NCI-H1930 (cell line): ENCODE measurements around the gene RNF121.
"Not testable (repeated sequence)": the region's sequence is repeated elsewhere in the genome, so short reads cannot be mapped to it uniquely, and the experiment has no call there.

ENCODE experiments used
- DNase-seq, 2 experiments: peaks; one replicate each; lab custom pipeline; 2025; lab: John Stamatoyannopoulos, UW

The RNF121 gene

DNA sequence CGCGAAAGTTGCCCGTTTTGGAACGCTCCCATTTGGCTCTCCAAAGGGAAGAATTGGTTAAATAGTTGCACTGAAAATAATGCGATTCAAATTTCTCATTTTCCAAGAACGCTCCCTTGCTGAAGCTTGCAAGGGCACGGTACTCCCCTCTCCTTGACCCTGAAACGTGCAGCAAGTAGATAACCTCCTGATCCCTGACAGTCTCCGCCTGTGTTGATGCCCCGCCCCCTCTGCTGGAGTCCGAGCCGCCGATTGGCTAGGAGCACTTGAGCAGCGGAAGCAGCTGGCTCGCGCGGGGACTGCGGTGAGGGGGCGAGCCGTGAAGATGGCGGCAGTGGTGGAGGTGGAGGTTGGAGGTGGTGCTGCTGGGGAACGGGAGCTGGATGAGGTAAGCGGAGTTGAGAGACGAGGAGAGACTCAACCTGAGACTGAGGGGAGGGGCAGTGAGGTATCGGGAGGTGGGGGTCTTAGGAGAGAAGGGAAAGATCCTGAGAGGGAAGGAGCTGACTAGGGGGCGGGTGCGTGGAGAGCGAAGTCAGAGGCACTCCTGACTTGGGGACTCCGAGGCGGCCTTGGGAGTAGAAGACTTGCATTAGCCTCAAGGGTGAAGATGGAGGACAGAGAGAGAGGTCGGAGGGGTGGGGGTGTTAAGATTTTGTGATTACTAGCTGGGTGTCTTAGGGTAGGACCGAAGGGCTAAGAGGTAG lies at the start of gene RNF121:
TSS of gene RNF121 (plus strand) at position 310 of the 707 bp plus-strand sequence. CDS start at position 326, 16 bp downstream.
- DNase-seq = peak; percentile 91 to 92

DNA sequence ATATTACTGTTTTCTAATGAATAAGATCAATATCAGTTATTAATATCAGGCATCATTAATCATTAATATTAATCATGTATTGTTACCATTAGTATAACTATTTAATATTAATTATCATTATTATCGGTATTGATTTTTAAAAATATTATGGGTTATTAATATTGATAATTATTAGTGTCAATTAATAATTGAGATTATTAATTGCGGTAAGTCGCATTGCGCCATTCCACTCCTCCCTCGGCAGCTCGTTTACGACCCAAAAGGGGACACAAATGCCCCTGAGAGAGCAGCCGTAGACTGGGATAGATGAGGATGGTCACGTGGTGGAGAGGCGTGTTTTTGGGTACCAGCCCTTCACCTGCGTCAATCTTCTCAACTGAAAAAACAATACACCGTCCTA lies 43.0 kb upstream of the RNF121 start:
- DNase-seq = not testable (repeated sequence)

DNA sequence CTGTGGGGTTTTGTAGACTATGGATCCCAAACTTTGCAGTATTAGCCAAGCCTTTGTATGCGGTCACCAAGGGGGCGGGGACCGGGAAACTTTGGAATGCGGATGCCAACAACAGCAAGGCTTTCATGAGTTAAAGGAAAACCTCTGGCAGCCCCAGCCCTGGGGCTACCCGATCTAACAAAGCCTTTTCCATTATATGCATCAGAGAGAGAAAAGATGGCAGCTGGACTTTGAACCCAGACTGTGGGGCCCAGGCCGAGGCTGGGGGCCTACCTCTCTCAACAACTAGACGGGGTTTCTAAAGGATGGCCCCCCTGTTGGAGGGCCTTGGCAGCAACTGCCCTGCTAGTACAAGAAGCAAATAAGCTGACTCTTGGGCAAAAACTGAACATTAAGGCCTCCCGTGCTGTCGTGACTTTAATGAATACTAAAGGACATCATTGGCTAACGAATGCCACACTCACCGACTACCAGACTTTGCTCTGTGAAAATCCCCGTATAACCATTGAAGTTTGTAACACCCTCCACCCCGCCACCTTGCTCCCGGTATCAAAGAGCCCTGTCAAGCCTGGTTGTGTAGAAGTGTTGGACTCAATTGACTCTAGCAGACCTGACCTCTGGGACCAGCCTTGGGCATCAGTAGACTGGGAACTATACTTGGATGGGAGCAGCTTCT lies 40.4 kb upstream of the RNF121 start:
- not testable (repeated sequence) for DNase-seq

DNA sequence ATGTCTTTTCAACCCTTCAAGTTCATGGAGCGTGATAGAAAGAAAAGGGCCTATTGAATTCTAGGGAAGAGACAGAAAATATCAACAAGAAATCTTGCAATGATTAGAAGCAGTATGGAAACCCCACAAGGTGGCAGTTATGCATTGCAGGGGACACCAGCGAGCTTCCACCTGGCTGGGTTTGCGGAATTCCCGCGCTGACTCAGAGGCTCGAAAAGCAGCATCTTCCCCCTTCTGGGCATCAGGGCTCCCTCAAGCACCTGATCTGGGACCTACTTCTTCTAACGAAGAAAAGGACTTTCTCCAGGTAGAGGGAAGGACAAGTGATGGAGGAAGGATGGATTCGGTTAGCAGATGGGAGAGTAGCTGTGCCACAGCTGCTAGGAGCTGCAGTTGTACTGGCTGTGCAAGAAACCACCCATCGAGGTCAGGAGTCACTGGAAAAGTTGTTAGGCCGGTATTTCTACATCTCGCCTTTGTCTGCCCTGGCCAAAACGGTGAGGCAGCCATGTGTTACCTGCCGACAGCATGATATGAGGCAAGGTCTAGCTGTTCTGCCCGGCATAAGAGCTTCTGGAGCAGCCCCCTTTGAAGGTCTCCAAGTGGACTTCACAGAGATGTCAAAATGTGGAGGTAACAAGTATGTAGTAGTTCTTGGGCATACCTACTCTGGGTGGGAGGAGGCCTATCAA lies 39.5 kb upstream of the RNF121 start:
- not testable (repeated sequence) for DNase-seq

DNA sequence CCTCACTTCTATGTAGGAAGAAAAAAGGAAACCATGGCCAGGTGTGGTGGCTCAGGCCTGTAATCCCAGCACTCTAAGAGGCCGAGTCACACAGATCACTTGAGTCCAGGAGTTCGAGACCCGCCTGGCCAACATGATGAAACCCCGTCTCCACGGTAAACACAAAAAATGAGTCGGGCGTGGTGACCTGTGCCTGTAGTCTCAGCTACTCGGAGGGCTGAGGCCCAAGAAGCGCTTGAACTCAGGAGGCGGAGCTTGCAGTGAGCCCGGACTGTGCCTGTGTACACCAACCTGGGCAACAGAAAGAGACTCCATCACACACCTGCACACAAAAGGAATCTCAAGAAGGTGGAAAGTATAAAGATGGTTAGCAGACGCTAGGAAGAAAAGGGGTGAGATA lies 32.9 kb upstream of the RNF121 start:
- no peak for DNase-seq

DNA sequence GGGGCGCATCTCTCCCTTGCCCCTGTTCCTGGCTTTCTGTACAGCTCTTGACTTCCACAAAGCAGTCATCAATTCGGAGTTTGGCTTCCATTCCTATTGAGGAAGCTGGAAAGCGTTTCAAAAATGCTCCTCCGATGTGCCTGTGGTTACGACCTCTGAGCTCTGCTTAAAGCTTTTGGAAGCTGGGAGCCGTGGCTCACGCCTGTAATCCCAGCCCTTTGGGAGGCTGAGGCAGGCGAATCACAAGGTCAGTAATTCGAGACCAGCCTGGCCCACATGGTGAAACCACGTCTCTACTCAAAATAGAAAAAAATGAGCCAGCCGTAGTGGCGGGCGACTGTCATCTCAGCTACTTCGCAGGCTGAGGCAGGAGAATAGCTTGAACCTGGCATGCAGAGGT lies 27.7 kb upstream of the RNF121 start:
- DNase-seq = not testable (repeated sequence)

DNA sequence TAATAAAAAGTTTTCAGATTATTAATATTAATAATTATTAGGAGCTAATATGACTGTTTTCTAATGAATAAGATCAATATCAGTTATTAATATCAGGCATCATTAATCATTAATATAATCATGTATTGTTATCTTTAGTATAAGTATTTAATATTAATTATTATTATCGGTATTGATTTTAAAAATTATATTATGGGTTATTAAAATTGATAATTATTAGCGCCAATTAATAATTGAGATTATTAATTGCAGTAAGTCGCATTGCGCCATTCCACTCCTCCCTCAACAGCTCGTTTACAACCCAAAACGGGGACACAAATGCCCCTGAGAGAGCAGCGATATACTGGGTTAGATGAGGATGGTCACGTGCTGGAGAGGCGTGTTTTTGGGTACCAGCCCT lies 20.6 kb upstream of the RNF121 start:
- no peak for DNase-seq

DNA sequence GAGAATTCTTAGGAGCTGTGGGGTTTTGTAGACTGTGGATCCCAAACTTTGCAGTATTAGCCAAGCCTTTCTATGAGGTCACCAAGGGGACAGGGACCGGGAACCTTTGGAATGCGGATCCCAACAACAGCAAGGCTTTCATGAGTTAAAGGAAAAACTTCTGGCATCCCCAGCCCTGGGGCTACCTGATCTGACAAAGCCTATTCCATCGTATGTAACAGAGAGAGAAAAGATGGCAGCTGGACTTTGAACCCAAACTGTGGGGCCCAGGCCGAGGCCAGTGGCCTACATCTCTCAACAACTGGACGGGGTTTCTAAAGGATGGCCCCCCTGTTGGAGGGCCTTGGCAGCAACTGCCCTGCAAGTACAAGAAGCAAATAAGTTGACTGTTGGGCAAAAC lies 18.1 kb upstream of the RNF121 start:
- DNase-seq = not testable (repeated sequence)

DNA sequence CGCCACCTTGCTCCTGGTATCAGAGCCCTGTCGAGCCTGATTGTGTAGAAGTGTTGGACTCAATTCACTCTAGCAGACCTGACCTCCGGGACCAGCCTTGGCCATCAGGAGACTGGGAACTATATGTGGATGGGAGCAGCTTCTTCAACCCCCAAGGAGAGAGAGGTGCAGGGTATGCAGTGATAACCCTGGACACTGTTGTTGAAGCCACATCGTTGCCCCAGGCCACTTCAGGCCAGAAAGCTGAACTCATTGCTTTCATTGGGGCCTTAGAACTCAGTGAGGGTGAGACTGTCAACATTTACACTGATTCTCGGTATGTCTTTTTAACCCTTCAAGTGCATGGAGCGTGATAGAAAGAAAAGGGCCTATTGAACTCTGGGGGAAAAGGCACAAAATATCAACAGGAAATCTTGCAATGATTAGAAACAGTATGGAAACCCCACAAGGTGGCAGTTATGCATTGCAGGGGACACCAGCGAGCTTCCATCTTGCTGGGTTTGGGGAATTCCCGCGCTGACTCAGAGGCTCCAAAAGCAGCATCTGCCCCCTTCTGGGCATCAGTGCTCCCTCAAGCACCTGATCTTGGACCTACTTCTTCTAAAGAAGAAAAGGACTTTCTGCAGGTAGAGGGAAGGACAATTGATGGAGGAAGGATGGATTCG lies 17.4 kb upstream of the RNF121 start:
- not testable (repeated sequence) for DNase-seq

DNA sequence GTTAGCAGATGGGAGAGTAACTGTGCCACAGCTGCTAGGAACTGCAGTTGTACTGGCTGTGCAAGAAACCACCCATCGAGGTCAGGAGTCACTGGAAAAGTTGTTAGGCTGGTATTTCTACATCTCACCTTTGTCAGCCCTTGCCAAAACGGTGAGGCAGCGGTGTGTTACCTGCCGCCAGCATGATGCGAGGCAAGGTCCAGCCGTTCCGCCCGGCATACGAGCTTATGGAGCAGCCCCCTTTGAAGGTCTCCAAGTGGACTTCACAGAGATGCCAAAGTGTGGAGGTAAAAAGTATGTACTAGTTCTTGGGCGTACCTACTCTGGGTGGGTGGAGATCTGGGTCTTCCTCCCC lies 16.9 kb upstream of the RNF121 start:
- DNase-seq = not testable (repeated sequence)

DNA sequence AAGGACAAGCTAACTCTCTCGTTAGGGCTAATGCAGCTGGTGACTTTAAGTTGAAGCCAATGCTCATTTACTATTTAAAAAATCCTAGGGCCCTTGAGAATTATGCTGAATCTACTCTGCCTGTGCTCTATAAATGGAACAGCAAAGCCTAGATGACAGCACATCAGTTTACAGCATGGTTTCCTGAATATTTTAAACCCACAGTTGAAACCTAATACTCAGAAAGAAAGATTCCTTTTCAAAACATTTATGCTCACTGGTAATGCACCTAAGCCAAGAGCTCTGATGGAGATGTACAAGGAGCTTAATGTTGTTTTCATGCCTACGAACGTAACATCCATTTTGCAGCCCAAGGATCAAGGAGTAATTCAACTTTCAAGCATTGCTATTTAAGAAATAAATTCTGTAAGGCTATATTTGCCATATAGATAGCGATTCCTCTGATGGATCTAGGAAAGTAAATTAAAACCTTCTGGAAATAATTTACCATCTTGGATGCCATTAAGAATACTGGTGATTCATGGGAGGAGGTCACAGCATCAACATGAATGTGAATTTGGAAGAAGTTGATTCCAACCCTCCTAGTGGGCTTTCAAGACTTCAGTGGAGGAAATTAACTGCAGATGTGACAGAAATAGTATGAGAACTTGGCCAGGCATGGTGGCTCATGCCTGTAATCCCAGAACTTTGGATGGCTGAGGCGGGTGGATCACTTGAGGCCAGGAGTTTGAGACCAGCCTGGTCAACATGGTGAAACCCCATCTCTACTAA lies 14.9 kb upstream of the RNF121 start:
- DNase-seq = no peak

DNA sequence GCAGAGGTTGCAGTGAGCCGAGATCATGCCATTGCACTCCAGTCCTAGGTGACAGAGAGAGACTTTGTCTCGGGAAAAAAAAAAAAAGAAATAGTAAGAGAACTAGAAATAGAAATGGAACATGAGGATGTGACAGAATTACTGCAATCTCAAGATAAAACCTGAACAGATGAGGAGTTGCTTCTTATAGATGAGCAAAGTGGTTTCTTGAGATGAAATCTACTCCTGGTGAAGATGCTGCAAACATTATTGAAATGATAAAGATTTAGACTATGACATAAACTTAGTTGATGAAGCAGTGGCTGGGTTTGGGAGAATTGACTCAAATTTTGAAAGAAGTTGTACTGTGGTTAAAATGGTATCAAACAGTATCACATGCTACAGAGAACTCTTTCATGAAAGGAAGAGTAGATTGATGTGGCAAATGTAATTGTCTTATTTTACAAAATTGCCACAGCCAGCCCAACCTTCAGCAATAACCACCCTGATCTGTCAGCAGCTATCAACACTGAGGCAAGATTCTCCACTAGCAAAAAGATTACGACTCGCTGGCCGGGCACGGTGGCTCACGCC lies 14.1 kb upstream of the RNF121 start:
- no peak for DNase-seq

DNA sequence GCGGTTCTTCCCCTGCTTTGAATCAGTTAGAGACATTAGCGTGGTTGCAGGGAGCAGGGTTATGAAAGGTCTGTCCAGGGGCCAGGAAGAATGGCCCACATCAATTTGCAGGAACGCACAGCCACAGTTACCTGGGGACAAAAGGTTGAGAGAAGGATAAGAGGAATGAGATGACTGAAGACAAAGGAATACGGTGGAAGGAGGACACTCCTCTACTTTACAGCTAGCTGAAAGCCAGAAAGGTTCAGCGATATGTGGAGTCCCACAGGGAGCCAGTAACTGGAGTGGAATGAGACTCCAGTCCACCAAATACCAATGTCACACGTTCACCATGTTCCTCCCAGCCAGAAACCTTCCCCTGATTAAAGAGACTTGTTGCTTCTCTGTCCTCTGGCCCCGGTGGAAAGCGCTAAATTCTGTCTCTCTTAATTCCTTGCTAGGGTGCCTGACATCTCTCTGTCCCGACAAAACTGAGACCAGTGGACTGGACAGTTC lies 11.2 kb upstream of the RNF121 start:
- DNase-seq = no peak

DNA sequence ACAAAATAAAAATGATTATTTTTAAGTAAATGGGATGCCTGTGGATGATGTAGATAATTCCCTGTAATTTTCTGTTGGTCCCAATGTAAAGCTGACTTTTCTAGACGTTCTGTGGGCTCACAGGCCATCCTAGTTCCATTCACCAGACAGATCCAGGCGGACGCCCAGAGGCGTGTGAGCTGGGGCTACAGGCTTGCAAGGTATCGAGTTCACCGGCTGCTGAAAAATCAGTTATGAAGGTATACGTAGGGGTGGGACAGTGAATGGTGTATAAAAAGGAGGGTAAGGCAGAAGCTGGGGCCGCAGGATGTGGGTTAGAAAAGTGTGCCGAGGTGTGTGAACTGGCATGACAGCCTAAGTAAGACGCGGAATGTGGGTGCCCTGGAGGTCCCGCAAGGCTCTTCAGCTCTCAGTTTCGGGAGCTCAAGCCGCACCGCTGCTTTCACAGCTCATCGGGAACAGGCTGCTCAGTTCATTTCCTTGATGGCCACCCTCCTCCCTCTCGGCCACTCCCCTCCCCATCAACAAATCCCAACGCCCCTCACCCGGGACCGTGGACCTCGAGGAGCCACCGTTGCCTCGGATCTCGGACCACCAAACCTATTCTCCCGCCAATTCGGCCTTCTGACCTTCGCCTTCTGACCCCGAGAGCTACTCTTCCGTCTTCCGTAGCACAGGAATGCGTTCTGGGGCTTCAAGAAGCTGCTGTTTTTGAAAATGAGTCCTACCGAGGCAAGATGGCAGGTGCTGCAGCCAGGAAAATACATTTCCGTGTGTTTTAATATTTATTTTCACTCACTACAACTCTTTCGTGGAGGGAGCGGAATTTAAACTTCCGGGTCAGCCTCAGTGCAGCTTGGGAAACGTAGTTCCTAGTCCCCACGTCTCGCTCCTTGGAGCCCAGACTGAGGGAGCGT lies 768 bp upstream of the RNF121 start, which contains the start of gene XNDC1N:
TSS of gene XNDC1N (minus strand) at position 775 of the 917 bp plus-strand sequence. CDS start 5,241 bp downstream, outside the sequence.
- peak; percentile 86 for DNase-seq

DNA sequence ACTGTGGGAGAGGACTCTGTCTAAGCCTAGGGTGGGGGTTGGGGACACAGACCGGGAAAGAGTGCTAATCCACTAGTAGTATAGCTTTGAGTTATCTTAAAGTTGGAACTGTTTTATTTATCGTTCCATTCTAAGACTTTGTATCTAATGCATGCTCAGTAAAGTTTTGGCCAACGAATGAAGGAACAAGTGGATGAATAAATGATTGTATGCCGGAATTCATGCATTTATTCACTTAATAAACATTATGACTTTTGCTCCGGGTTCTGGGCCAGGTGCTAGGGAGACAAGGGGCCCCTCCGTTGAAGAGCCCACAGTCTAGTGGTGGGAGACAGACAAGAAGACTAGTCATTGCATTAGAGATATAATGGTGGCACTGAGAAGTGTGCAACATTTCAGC lies 645 bp downstream of the RNF121 start:
- no peak for DNase-seq

DNA sequence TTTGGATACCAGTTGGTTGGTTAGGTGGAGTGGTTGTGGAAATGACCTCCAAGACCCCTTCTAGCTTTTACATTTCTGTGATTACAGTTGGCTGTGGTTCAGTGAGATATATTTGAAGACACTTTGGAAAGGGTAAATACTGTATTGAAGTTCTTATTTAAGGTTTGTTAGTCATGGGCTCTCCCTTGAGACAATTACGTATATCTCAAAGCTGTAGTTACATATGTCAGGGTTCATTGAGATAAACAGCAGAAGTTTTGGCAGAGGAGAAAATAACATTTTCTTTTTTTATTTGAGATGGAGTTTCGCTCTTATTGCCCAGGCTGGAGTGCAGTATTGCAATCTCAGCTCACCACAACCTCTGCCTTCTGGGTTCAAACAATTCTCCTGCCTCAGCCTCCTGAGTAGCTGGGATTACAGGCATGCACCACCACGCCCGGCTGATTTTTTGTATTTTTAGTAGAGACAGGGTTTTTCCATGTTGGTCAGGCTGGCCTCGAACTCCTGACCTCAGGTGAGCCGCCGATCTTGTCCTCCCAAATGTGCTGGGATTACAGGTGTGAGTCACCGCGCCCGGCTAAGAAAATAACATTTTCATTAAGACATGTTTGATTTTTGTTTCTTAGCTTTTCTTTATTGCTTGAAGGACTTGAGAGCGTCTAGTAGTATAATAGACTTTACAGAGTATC lies 1.9 kb downstream of the RNF121 start:
- DNase-seq = no peak

DNA sequence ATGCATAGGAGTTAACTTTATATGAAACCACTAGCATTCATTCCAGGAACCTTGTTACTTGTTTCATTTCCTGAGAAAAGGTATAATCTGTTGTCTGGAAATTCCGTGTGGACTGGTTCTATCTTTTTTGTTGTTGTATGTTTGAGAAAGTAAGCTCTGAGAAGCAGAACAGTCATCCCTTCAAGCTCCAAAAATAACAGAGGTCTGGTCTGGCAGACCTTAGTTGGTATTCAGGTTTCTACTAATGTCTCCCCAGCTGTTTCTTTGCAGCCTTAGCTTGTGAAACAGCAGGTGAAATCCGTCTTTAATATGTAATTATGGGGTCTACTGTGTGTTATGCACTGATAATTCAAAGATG lies 2.4 kb downstream of the RNF121 start:
- DNase-seq = no peak

DNA sequence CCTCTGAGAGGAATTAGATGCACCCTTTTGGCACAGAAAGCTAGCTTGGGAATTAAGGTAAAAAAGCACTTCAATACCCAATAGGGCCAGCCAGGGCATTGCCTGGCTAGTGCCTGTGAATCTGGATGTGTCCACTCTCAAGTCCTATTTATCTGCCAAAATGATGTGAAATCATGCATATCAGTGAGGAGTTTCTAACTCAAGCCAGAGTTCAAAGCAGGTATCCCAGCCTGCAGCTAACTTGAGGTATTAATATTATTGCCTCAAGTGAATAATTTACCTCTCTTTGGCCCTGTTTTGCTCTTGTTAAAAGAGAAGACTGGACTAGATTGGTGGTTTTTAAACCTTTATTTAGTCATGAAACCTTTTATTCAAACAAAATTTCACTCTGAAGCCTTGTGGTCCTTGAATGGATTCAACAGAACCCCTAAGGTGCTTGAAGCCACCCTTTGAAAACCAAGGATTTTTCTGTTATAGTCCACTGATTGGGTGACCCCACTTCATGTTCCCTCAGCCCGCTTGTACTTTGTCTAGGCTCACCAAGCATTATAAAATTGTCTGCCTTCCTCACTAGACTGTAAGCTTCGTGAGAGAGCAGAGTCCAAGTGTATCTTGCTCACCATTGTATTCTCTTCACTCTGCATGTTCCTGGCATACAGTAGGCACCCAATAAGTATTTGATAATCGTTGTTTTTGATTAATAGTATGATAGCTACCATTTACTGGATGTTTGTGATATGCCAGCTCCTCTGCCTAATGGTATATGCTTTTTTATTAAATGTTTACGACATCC lies 4.5 kb downstream of the RNF121 start:
- DNase-seq = no peak

DNA sequence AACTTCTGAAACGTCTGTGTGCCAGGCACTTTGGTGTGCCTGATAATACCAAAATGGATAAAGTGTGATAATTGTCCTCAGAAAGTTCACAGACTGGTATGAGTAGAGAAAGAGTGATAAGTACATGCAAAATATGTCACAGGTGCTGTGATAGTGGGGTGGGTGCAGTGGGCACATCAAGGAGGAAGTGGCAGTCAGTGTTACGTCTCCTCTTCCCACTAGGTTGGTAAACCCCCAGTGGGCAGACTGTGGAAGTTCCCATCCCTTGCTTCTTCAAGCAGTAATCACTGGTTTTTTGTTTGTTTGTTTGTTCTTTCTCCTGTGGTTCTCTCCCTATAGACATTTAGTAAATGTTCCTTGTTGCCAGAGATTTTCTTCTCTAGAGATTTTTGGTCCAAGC lies 5.4 kb downstream of the RNF121 start:
- no peak for DNase-seq
